H9 (cell line): ENCODE results near the gene NACA. TPM values are rescaled to one million over a fixed set of nuclear protein-coding genes. Genes with fewer than 3 reads are reported as not detected.
A peak's percentile ranks its signal among the peaks of the same experiment; 100 is the strongest.

Experiments used
- DNase-seq: peaks from one replicate; pipeline ENCODE4 v3.0.0-alpha.2; 2017
- H2AFZ ChIP-seq: one replicate; pipeline ENCODE4 v1.6.1; 2013; ENCODE audit warnings: mild to moderate bottlenecking, low read length, control low read depth, moderate library complexity
- H2AK5ac ChIP-seq: 2 replicates; pipeline ENCODE4 v1.6.1; 2013; ENCODE audit warnings: low read length, control low read depth, mixed read lengths; ENCODE audit not compliant: insufficient read length
- H2BK120ac ChIP-seq: one replicate; pipeline ENCODE4 v1.6.1; 2013; ENCODE audit warnings: low read depth, mild to moderate bottlenecking, low read length, control low read depth, inconsistent platforms; ENCODE audit not compliant: poor library complexity, severe bottlenecking
- H2BK12ac ChIP-seq: 2 replicates; pipeline ENCODE4 v1.6.1; 2013; ENCODE audit warnings: low read length, control low read depth, mixed read lengths, low read depth; ENCODE audit not compliant: insufficient read length
- H2BK15ac ChIP-seq: 2 replicates; pipeline ENCODE4 v1.6.1; 2013; ENCODE audit warnings: low read depth, low read length, control low read depth
- H2BK20ac ChIP-seq: one replicate; pipeline ENCODE4 v1.6.1; 2013; ENCODE audit warnings: low read depth, mild to moderate bottlenecking, low read length, control low read depth, inconsistent platforms; ENCODE audit not compliant: poor library complexity, severe bottlenecking
- H2BK5ac ChIP-seq: 2 replicates; pipeline ENCODE4 v1.6.1; 2013; ENCODE audit warnings: low read length, control low read depth, mixed read lengths; ENCODE audit not compliant: insufficient read length
- H3K14ac ChIP-seq: 2 replicates; pipeline ENCODE4 v1.6.1; 2013; ENCODE audit warnings: low read length, control low read depth; ENCODE audit not compliant: insufficient read depth
- H3K18ac ChIP-seq: 2 replicates; pipeline ENCODE4 v1.6.1; 2013; ENCODE audit warnings: low read depth, mild to moderate bottlenecking, mixed read lengths, low read length, control low read depth; ENCODE audit not compliant: insufficient read length
- H3K23ac ChIP-seq: 2 replicates; pipeline ENCODE4 v1.6.1; 2013; ENCODE audit warnings: low read length, control low read depth, mixed read lengths, low read depth; ENCODE audit not compliant: insufficient read length
- H3K23me2 ChIP-seq: 2 replicates; pipeline ENCODE4 v1.6.1; 2013; ENCODE audit warnings: low read depth, mild to moderate bottlenecking, mixed read lengths, low read length, control low read depth; ENCODE audit not compliant: insufficient read length, poor library complexity, severe bottlenecking
- H3K27ac ChIP-seq: 2 replicates; pipeline ENCODE4 v1.5.1; 2013; ENCODE audit warnings: low read length, control low read depth, mixed read lengths, low read depth; ENCODE audit not compliant: insufficient read length
- H3K27me3 ChIP-seq: 2 replicates; pipeline ENCODE4 v1.6.1; 2013; ENCODE audit warnings: low read length, control low read depth, inconsistent platforms; ENCODE audit not compliant: insufficient read depth
- H3K4ac ChIP-seq: 2 replicates; pipeline ENCODE4 v1.6.1; 2013; ENCODE audit warnings: low read depth, mild to moderate bottlenecking, control low read depth, inconsistent platforms, low read length, moderate library complexity
- H3K4me1 ChIP-seq: 2 replicates; pipeline ENCODE4 v1.6.1; 2013; ENCODE audit warnings: low read length, control low read depth, inconsistent platforms; ENCODE audit not compliant: insufficient read depth
- H3K4me2 ChIP-seq: 2 replicates; pipeline ENCODE4 v1.6.1; 2013; ENCODE audit warnings: low read length, control low read depth, mixed read lengths; ENCODE audit not compliant: insufficient read length, insufficient read depth
- H3K56ac ChIP-seq: 2 replicates; pipeline ENCODE4 v1.6.1; 2013; ENCODE audit warnings: low read depth, mild to moderate bottlenecking, mixed read lengths, low read length, control low read depth; ENCODE audit not compliant: insufficient read length
- H3K79me1 ChIP-seq: 2 replicates; pipeline ENCODE4 v1.6.1; 2013; ENCODE audit warnings: low read depth, mild to moderate bottlenecking, moderate library complexity, low read length, control low read depth, inconsistent platforms; ENCODE audit not compliant: insufficient read depth, poor library complexity, severe bottlenecking
- H3K79me2 ChIP-seq: 2 replicates; pipeline ENCODE4 v1.6.1; 2013; ENCODE audit warnings: low read length, control low read depth, inconsistent platforms; ENCODE audit not compliant: insufficient read depth
- H3K9ac ChIP-seq: 2 replicates; pipeline ENCODE4 v1.6.1; 2013; ENCODE audit warnings: low read length, control low read depth, mixed read lengths; ENCODE audit not compliant: insufficient read length; ENCODE audit errors: extremely low read depth
- H3K9me3 ChIP-seq: one replicate; pipeline ENCODE4 v1.6.1; 2013; ENCODE audit warnings: low read depth, low read length, inconsistent platforms; ENCODE audit not compliant: control insufficient read depth
- H3T11ph ChIP-seq: one replicate; pipeline ENCODE4 v1.6.1; 2013; ENCODE audit warnings: mild to moderate bottlenecking, low read length, control low read depth, inconsistent platforms
- H4K20me1 ChIP-seq: one replicate; pipeline ENCODE4 v1.6.1; 2013; ENCODE audit not compliant: control insufficient read depth, insufficient read length, insufficient read depth
- H4K5ac ChIP-seq: 2 replicates; pipeline ENCODE4 v1.6.1; 2013; ENCODE audit warnings: low read depth, mild to moderate bottlenecking, mixed read lengths, low read length, control low read depth; ENCODE audit not compliant: insufficient read length
- H4K8ac ChIP-seq: replicated peaks from 2 replicates; pipeline ENCODE4 v1.6.1; 2013; ENCODE audit warnings: low read length, control low read depth, mixed read lengths, low read depth; ENCODE audit not compliant: insufficient read length
- H4K91ac ChIP-seq: 2 replicates; pipeline ENCODE4 v1.6.1; 2013; ENCODE audit warnings: low read depth, mild to moderate bottlenecking, moderate library complexity, mixed read lengths, low read length, control low read depth; ENCODE audit not compliant: insufficient read length
- H3K27ac Mint-ChIP-seq, 3 experiments: 2 replicates in 2 of 3; 3 replicates in 1 of 3; pipeline ENCODE4 v1.8.0; 2020 to 2021; ENCODE audit warnings: mixed read lengths in 3 of 3, mild to moderate bottlenecking in 1 of 3, moderate library complexity in 1 of 3
- H3K27me3 Mint-ChIP-seq: 2 replicates; pipeline ENCODE4 v1.8.0; 2021; ENCODE audit warnings: low read depth, mild to moderate bottlenecking, moderate library complexity, mixed read lengths
- H3K36me3 Mint-ChIP-seq, 3 experiments: 2 replicates in 2 of 3; 3 replicates in 1 of 3; pipeline ENCODE4 v1.8.0; 2020 to 2021; ENCODE audit warnings: low read depth in 3 of 3, mixed read lengths in 3 of 3; ENCODE audit not compliant: insufficient read depth in 1 of 3
- H3K4me1 Mint-ChIP-seq, 2 experiments: 2 replicates each; pipeline ENCODE4 v1.8.0; 2020; ENCODE audit warnings: mixed read lengths in 2 of 2
- H3K4me3 Mint-ChIP-seq, 2 experiments: 2 replicates in 1 of 2; 3 replicates in 1 of 2; pipeline ENCODE4 v1.8.0; 2020 to 2021; ENCODE audit warnings: mild to moderate bottlenecking in 2 of 2, mixed read lengths in 2 of 2, moderate library complexity in 1 of 2
- H3K9me3 Mint-ChIP-seq, 2 experiments: 2 replicates in 1 of 2; 3 replicates in 1 of 2; pipeline ENCODE4 v1.8.0; 2020; ENCODE audit warnings: mild to moderate bottlenecking in 2 of 2, mixed read lengths in 2 of 2, moderate library complexity in 1 of 2
- CTCF ChIP-seq: fragments of 200-600 bp; sonication (generic); conservative IDR thresholded peaks from 3 replicates; pipeline ENCODE4 v1.8.0; 2021; ENCODE audit warnings: antibody characterized with exemption, mild to moderate bottlenecking
- WGBS: extraction: QIAGEN DNeasy Blood & Tissue Kit; methylation state at CpG from one replicate; pipeline ENCODE4 v1.1.7; 2013; ENCODE audit warnings: missing lambda C conversion rate, low lambda C conversion rate, mixed read lengths; ENCODE audit not compliant: insufficient read length; ENCODE audit errors: extremely low coverage; 5-methylcytosine and 5-hydroxymethylcytosine counted together
- long read RNA-seq: library from polyadenylated mRNA; unstranded; transcript quantifications from one replicate; pipeline ENCODE4 v2.0.0, GENCODE V29; 2020
- total RNA-seq: library from RNA; stranded (reverse); gene quantifications from 2 replicates; pipeline ENCODE4 v1.2.1, GENCODE V29; 2021

The NACA gene
- total RNA-seq: 1,176 and 1,204 TPM in 2 replicates
- long read RNA-seq, transcript NACA-204 (8 exons, 802 nt): minor isoform, 53 of 1,223 reads
- long read RNA-seq, transcript NACA-202 (8 exons, 1,059 nt): minor isoform, 206 of 1,223 reads
- long read RNA-seq, transcript NACA-201 (8 exons, 2,690 nt): major isoform, 897 of 1,223 reads
- long read RNA-seq, partial matches to known transcripts: 53 of 1,223 reads
- long read RNA-seq, other reads (novel, unspliced or antisense): 12 of 1,223 reads

GRCh38 chr12:56724972-56725722 is at the start of gene NACA:
Gene NACA (minus strand): TSS chr12:56725299. CDS start chr12:56724521, 778 bp downstream.
- peaks cover 48 to 77% (median 66%) of the 10 kb centered on the region in 3 experiments for H3K36me3 Mint-ChIP-seq
- WGBS: no CpG with 5 or more reads among the region's 46 CpGs

More at GRCh38 chr12:56724972-56725722, at the start of gene NACA:
- Histone ChIP-seq H4K20me1 (no peaks in the 10 kb centered on the region), H2AFZ (no peak within 1 kb of the TSS), H2BK15ac (no peak within 1 kb of the TSS), H4K5ac (peak within 1 kb of the TSS; percentile 77), H3K4me1 (peaks cover 10% of the 10 kb centered on the region), H3K27me3 (no peaks in the 10 kb centered on the region), H2BK20ac (no peak within 1 kb of the TSS), H3K18ac (peak within 1 kb of the TSS; percentile 81), H3K23ac (no peak within 1 kb of the TSS), H3K14ac (peak within 1 kb of the TSS; percentile 77), H2BK12ac (no peak within 1 kb of the TSS), H3K23me2 (peaks cover 10% of the 10 kb centered on the region), H3K56ac (peak within 1 kb of the TSS; percentile 25), H3K79me1 (peaks cover 11% of the 10 kb centered on the region), H3K9ac (peak within 1 kb of the TSS; percentile 93), H4K91ac (peak within 1 kb of the TSS; percentile 48), H3K9me3 (no peaks in the 10 kb centered on the region), H3K4me2 (peak within 1 kb of the TSS; percentile 82), H3T11ph (no peak within 1 kb of the TSS), H2BK5ac (peak within 1 kb of the TSS; percentile 62), H3K79me2 (peaks cover 44% of the 10 kb centered on the region; the same call in 1 of the 2 replicates), H4K8ac (peak within 1 kb of the TSS; percentile 18), H3K27ac (peak within 1 kb of the TSS; percentile 50), H3K4ac (peak within 1 kb of the TSS; percentile 0; the same call in 1 of the 2 replicates), H2BK120ac (no peak within 1 kb of the TSS), H2AK5ac (peak within 1 kb of the TSS; percentile 10)
- H3K27me3 Mint-ChIP-seq: no peaks in the 10 kb centered on the region
- no peak for TF ChIP-seq CTCF
- peak; percentile 98 for DNase-seq
- H3K9me3 Mint-ChIP-seq: no peaks in the 10 kb centered on the region
- H3K27ac Mint-ChIP-seq: peak within 1 kb of the TSS; percentile 100
- peak within 1 kb of the TSS; percentile 99 to 100 for H3K4me3 Mint-ChIP-seq
- peaks cover 42 to 46% of the 10 kb centered on the region in 2 experiments for H3K4me1 Mint-ChIP-seq
